ENCODE results near the gene ADCYAP1R1.

GRCh38 chr7:31077484-31078362 is 25.6 kb downstream of the ADCYAP1R1 start:
- TF ChIP-seq CTCF (IDR thresholded peaks at IDR 0.05) (no peak), EZH2 (IDR thresholded peaks at IDR 0.05; ENCODE audit: borderline replicate concordance, insufficient read depth, low read depth, low read length, poor library complexity, severe bottlenecking) (no peak)
